GM19467 (cell line): ENCODE measurements around the gene ABLIM3.
A peak's percentile ranks its signal among the peaks of the same experiment; 100 is the strongest.

Experiments used
- ATAC-seq: cut with Tn5 transposase; IDR thresholded peaks from one replicate; pipeline ENCODE4 v1.9.1; 2021; ENCODE audit warnings: mild to moderate bottlenecking, moderate library complexity; ENCODE audit not compliant: unreplicated experiment

Gene ABLIM3

GRCh38 chr5:149141224-149141956 is at the start of gene ABLIM3:
ABLIM3 (plus strand) TSS chr5:149141493; CDS start chr5:149142096, 603 bp downstream.
- ATAC-seq: peak; percentile 96

GRCh38 chr5:149093625-149094024 is 47.7 kb upstream of the ABLIM3 start:
- ATAC-seq: no peak

GRCh38 chr5:149094996-149095395 is 46.3 kb upstream of the ABLIM3 start:
- ATAC-seq: no peak

GRCh38 chr5:149099920-149100319 is 41.4 kb upstream of the ABLIM3 start:
- no peak for ATAC-seq

- no peak for ATAC-seq
These were observed 41.0 kb upstream of the ABLIM3 start for GRCh38 chr5:149100331-149100730.

- no peak for ATAC-seq
These were observed 32.5 kb upstream of the ABLIM3 start for GRCh38 chr5:149108651-149109280.

- no peak for ATAC-seq
These were observed 30.9 kb upstream of the ABLIM3 start for GRCh38 chr5:149110406-149110805.

GRCh38 chr5:149113669-149114068 is 27.6 kb upstream of the ABLIM3 start:
- ATAC-seq: no peak

GRCh38 chr5:149114403-149115312 is 26.6 kb upstream of the ABLIM3 start:
- no peak for ATAC-seq

GRCh38 chr5:149117970-149118369 is 23.3 kb upstream of the ABLIM3 start:
- ATAC-seq: peak; percentile 59

- no peak for ATAC-seq
These were observed 22.8 kb upstream of the ABLIM3 start for GRCh38 chr5:149118463-149118862.

- ATAC-seq: no peak
These were observed 20.1 kb upstream of the ABLIM3 start for GRCh38 chr5:149121145-149121544.

- ATAC-seq: no peak
These were observed 18.1 kb upstream of the ABLIM3 start for GRCh38 chr5:149123211-149123610.

GRCh38 chr5:149125386-149125891 is 15.9 kb upstream of the ABLIM3 start:
- no peak for ATAC-seq

- no peak for ATAC-seq
These were observed 14.4 kb upstream of the ABLIM3 start for GRCh38 chr5:149126906-149127305.

- ATAC-seq: no peak
These were observed 13.8 kb upstream of the ABLIM3 start for GRCh38 chr5:149127394-149127955.

- no peak for ATAC-seq
These were observed 13.0 kb upstream of the ABLIM3 start for GRCh38 chr5:149128023-149128875.

GRCh38 chr5:149129181-149129580 is 12.1 kb upstream of the ABLIM3 start:
- ATAC-seq: no peak

- no peak for ATAC-seq
These were observed 11.0 kb upstream of the ABLIM3 start for GRCh38 chr5:149130121-149130914.
